A549 (cell line): ENCODE data around the gene HCN2. TPM values are rescaled to one million over a fixed set of nuclear protein-coding genes. Genes with fewer than 3 reads are reported as not detected.
A peak's percentile ranks its signal among the peaks of the same experiment; 100 is the strongest.

ENCODE experiments used
- ATAC-seq, 2 experiments: fragments of 200-7000 bp in 1 of 2; fragments of >200 bp in 1 of 2; cut with Nextera tagmentation in 1 of 2; cut with Tn5 transposase in 1 of 2; 3 replicates each; pipeline versions ENCODE4 v1.8.0 to v1.9.1; 2018 to 2020; ENCODE audit warnings: mild to moderate bottlenecking in 1 of 2, moderate library complexity in 1 of 2
- CTCF ChIA-PET: fragments of 300-600 bp; sonication (Branson Sonifier 250); formaldehyde crosslinking; extraction: SDS; loops from one replicate; lab custom pipeline; 2021; ENCODE audit warnings: antibody characterized with exemption, inconsistent platforms; lab: Yijun Ruan, JAX
- POLR2A ChIA-PET: fragments of 350-600 bp; formaldehyde crosslinking; extraction: SDS; loops from one replicate; lab custom pipeline; 2021; ENCODE audit warnings: antibody characterized with exemption, inconsistent platforms; lab: Yijun Ruan, JAX
- DNase-seq, 2 experiments: peaks; one replicate each; pipeline versions ENCODE4 v3.0.0 to v3.0.0-alpha.2; 2011 to 2016; ENCODE audit warnings: low read depth in 1 of 2, low spot score in 1 of 2
- FAIRE-seq: peaks from 2 replicates; lab custom pipeline; 2011; peaks lifted over from hg19 to GRCh38; lab: Jason Lieb, UNC
- H3K27ac ChIP-seq, 2 experiments: fragments of >200 bp; sonication (Bioruptor Twin); formaldehyde crosslinking; 3 replicates each; pipeline ENCODE4 v1.5.1; 2016 to 2017
- H3K4me1 ChIP-seq: fragments of >200 bp; sonication (Bioruptor Twin); formaldehyde crosslinking; 3 replicates; pipeline ENCODE4 v1.6.1; 2016
- H3K4me2 ChIP-seq: fragments of >200 bp; sonication (Bioruptor Twin); formaldehyde crosslinking; 3 replicates; pipeline ENCODE4 v1.6.1; 2016
- H3K4me3 ChIP-seq: fragments of >200 bp; sonication (Bioruptor Twin); formaldehyde crosslinking; 3 replicates; pipeline ENCODE4 v1.5.1; 2016
- H3K9me3 ChIP-seq: fragments of >200 bp; sonication (Bioruptor Twin); formaldehyde crosslinking; 3 replicates; pipeline ENCODE4 v1.6.1; 2016
- CEBPB ChIP-seq, 2 experiments: fragments of >200 bp in 1 of 2; sonication (Bioruptor Twin) in 1 of 2; formaldehyde crosslinking in 1 of 2; IDR thresholded peaks; 2 replicates each; pipeline ENCODE4 v1.6.1; 2012 to 2016
- EP300 ChIP-seq, 2 experiments: fragments of >200 bp; sonication (Bioruptor Twin); formaldehyde crosslinking; IDR thresholded peaks; 2 replicates in 1 of 2; 3 replicates in 1 of 2; pipeline ENCODE4 v1.6.1; 2016 to 2017
- GATA3 ChIP-seq: IDR thresholded peaks from 2 replicates; pipeline ENCODE4 v1.6.1; 2012; ENCODE audit warnings: borderline replicate concordance
- HDAC2 ChIP-seq: fragments of 200-600 bp; sonication (generic); IDR thresholded peaks from 2 replicates; pipeline ENCODE4 v1.6.1; 2016
- HOXB13 ChIP-seq: fragments of 250-450 bp; sonication (Bioruptor Pico); IDR thresholded peaks from 2 replicates; pipeline ENCODE4 v1.5.0; 2020; ENCODE audit warnings: low read depth, mild to moderate bottlenecking, moderate library complexity
- JUNB ChIP-seq: fragments of >200 bp; sonication (Bioruptor Twin); formaldehyde crosslinking; IDR thresholded peaks from 2 replicates; pipeline ENCODE4 v1.6.1; 2016
- MYC ChIP-seq: IDR thresholded peaks from 2 replicates; pipeline ENCODE4 v1.6.1; 2012; ENCODE audit warnings: mild to moderate bottlenecking, inconsistent platforms, low read length, improper control_type of control experiment, borderline replicate concordance
- NR3C1 ChIP-seq: fragments of >200 bp; sonication (Bioruptor Twin); formaldehyde crosslinking; IDR thresholded peaks from 3 replicates; pipeline ENCODE4 v1.6.1; 2017
- PHF8 ChIP-seq: fragments of 200-600 bp; sonication (generic); IDR thresholded peaks from 2 replicates; pipeline ENCODE4 v1.6.1; 2016; ENCODE audit warnings: low read depth, mild to moderate bottlenecking, antibody characterized with exemption, moderate library complexity, borderline replicate concordance
- POLR2A ChIP-seq: IDR thresholded peaks from 2 replicates; pipeline ENCODE4 v1.6.1; 2012; ENCODE audit warnings: mild to moderate bottlenecking, low read length
- RARB ChIP-seq: fragments of 250-450 bp; sonication (Bioruptor Pico); IDR thresholded peaks from 2 replicates; pipeline ENCODE4 v1.8.0; 2021; ENCODE audit warnings: mild to moderate bottlenecking, moderate library complexity
- RFX5 ChIP-seq: fragments of 450-650 bp; IDR thresholded peaks from 2 replicates; pipeline ENCODE4 v1.7.1; 2014; ENCODE audit warnings: antibody characterized with exemption, mild to moderate bottlenecking, moderate library complexity
- TFCP2L1 ChIP-seq: fragments of 250-450 bp; sonication (Bioruptor Pico); IDR thresholded peaks from 2 replicates; pipeline ENCODE4 v1.5.0; 2021; ENCODE audit warnings: mild to moderate bottlenecking
- ZNF302 ChIP-seq: fragments of 250-450 bp; sonication (Bioruptor Pico); IDR thresholded peaks from 2 replicates; pipeline ENCODE4 v1.9.0; 2021; ENCODE audit warnings: inconsistent platforms, mild to moderate bottlenecking, moderate library complexity
- WGBS: methylation state at CpG from one replicate; pipeline ENCODE4 v1.1.6; 2017; ENCODE audit errors: missing lambda C conversion rate; 5-methylcytosine and 5-hydroxymethylcytosine counted together
- polyA plus RNA-seq, 4 experiments: library from polyadenylated mRNA; depleted of rRNA in 3 of 4; stranded (reverse); fragments of >200 nt; fragmentation: RNase III in 1 of 4; extraction: RNeasy Plus Mini Kit Qiagen cat#74134 plus additional on column Dnase treatment in 1 of 4; gene quantifications; 2 replicates in 3 of 4; 3 replicates in 1 of 4; pipeline ENCODE4 v1.2.3, GENCODE V29; 2011 to 2017
- TF ChIP-seq, protein P1 (sequence below): IDR thresholded peaks from 2 replicates; pipeline ENCODE4 v1.6.1; 2012; ENCODE audit warnings: low read depth, borderline replicate concordance
- TF ChIP-seq, protein P2 (sequence below): fragments of 200-600 bp; sonication (generic); IDR thresholded peaks from 2 replicates; pipeline ENCODE4 v1.6.1; 2016; ENCODE audit warnings: antibody characterized with exemption, mild to moderate bottlenecking, moderate library complexity
- TF ChIP-seq, protein P3 (sequence below): fragments of 250-450 bp; sonication (Bioruptor Pico); IDR thresholded peaks from 2 replicates; pipeline ENCODE4 v1.5.0; 2021; ENCODE audit warnings: mild to moderate bottlenecking, moderate library complexity, borderline replicate concordance
- TF ChIP-seq, protein P4 (sequence below): fragments of >200 bp; sonication (Bioruptor Twin); formaldehyde crosslinking; IDR thresholded peaks from 3 replicates; pipeline ENCODE4 v1.5.1; 2016
- TF ChIP-seq, protein P5 (sequence below): IDR thresholded peaks from 2 replicates; pipeline ENCODE4 v1.6.1; 2012
- TF ChIP-seq, protein P6 (sequence below): fragments of >200 bp; sonication (Bioruptor Twin); formaldehyde crosslinking; IDR thresholded peaks from 2 replicates; pipeline ENCODE4 v1.6.1; 2016

The HCN2 gene
- polyA plus RNA-seq, 2 of the 4 experiments (the other 2 are of a cell fraction): 2.7 to 23.2 TPM

DNA sequence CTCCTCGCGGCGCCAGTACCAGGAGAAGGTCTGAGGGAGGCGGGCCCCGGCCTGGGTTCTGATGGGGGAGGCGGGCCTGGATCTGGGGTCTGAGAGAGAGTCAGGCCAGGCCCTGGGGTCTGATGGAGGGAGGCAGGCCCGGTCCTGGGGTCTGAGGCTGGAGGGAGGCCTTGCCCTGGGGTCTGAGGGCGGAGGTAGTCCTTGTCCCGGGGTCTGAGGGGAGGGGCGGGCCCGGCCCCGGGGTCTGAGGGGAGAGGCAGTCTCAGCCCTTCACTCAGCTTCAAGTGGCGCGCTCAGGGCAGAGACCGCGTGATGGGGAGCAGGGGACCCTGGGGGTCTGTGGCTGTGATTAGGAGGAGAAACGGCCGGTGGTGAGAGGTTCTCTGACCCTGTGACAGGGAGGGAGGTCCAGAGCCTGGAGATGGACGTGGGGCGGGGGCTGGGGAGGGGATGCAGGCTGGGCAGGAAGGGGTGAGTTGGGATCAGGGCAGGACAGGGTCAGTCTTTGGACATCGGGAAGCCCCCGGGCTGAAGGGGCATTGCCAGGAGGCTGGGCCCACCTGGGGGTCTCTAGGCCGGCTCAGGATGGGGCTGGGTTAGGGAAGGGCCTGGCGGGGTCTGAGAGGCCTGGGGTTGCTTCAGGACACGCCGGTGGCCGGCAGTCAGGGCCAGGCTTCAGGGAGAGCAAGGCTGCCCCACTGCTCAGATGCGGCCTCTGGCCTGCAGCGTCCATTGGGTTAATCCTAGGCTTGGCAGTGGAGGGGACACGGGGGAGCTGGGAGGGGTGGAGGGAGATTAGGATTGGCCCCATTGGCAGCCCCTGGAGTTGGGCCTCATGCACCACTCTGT lies 18.7 kb downstream of the HCN2 start:
- H3K4me3 ChIP-seq: no peak overlapping the region
- POLR2A ChIA-PET: no interaction called here
- no peak for TF ChIP-seq RARB (CRISPR knock-in tag)
- TF ChIP-seq EP300 (IDR thresholded peaks at IDR 0.05): no peak
- no peak for TF ChIP-seq CEBPB (IDR thresholded peaks at IDR 0.05)
- TF ChIP-seq, protein P1, sequence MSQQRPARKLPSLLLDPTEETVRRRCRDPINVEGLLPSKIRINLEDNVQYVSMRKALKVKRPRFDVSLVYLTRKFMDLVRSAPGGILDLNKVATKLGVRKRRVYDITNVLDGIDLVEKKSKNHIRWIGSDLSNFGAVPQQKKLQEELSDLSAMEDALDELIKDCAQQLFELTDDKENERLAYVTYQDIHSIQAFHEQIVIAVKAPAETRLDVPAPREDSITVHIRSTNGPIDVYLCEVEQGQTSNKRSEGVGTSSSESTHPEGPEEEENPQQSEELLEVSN: no peak
- TF ChIP-seq, protein P2, sequence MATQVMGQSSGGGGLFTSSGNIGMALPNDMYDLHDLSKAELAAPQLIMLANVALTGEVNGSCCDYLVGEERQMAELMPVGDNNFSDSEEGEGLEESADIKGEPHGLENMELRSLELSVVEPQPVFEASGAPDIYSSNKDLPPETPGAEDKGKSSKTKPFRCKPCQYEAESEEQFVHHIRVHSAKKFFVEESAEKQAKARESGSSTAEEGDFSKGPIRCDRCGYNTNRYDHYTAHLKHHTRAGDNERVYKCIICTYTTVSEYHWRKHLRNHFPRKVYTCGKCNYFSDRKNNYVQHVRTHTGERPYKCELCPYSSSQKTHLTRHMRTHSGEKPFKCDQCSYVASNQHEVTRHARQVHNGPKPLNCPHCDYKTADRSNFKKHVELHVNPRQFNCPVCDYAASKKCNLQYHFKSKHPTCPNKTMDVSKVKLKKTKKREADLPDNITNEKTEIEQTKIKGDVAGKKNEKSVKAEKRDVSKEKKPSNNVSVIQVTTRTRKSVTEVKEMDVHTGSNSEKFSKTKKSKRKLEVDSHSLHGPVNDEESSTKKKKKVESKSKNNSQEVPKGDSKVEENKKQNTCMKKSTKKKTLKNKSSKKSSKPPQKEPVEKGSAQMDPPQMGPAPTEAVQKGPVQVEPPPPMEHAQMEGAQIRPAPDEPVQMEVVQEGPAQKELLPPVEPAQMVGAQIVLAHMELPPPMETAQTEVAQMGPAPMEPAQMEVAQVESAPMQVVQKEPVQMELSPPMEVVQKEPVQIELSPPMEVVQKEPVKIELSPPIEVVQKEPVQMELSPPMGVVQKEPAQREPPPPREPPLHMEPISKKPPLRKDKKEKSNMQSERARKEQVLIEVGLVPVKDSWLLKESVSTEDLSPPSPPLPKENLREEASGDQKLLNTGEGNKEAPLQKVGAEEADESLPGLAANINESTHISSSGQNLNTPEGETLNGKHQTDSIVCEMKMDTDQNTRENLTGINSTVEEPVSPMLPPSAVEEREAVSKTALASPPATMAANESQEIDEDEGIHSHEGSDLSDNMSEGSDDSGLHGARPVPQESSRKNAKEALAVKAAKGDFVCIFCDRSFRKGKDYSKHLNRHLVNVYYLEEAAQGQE: no peak
- TF ChIP-seq JUNB: no peak
- TF ChIP-seq, protein P3, sequence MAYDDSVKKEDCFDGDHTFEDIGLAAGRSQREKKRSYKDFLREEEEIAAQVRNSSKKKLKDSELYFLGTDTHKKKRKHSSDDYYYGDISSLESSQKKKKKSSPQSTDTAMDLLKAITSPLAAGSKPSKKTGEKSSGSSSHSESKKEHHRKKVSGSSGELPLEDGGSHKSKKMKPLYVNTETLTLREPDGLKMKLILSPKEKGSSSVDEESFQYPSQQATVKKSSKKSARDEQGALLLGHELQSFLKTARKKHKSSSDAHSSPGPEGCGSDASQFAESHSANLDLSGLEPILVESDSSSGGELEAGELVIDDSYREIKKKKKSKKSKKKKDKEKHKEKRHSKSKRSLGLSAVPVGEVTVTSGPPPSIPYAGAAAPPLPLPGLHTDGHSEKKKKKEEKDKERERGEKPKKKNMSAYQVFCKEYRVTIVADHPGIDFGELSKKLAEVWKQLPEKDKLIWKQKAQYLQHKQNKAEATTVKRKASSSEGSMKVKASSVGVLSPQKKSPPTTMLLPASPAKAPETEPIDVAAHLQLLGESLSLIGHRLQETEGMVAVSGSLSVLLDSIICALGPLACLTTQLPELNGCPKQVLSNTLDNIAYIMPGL: no peak
- no peak for TF ChIP-seq MYC
- TF ChIP-seq TFCP2L1: 0 out of 2 replicates have a peak, but pooled peaks have one; percentile 32
- no peak for TF ChIP-seq ZNF302 (CRISPR knock-in tag)
- TF ChIP-seq, protein P4, sequence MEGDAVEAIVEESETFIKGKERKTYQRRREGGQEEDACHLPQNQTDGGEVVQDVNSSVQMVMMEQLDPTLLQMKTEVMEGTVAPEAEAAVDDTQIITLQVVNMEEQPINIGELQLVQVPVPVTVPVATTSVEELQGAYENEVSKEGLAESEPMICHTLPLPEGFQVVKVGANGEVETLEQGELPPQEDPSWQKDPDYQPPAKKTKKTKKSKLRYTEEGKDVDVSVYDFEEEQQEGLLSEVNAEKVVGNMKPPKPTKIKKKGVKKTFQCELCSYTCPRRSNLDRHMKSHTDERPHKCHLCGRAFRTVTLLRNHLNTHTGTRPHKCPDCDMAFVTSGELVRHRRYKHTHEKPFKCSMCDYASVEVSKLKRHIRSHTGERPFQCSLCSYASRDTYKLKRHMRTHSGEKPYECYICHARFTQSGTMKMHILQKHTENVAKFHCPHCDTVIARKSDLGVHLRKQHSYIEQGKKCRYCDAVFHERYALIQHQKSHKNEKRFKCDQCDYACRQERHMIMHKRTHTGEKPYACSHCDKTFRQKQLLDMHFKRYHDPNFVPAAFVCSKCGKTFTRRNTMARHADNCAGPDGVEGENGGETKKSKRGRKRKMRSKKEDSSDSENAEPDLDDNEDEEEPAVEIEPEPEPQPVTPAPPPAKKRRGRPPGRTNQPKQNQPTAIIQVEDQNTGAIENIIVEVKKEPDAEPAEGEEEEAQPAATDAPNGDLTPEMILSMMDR: no peak
- no peak for TF ChIP-seq POLR2A
- 0 out of 2 replicates have a peak, but pooled peaks have one; percentile 11 for TF ChIP-seq HOXB13 (CRISPR knock-in tag)
- TF ChIP-seq, protein P5, sequence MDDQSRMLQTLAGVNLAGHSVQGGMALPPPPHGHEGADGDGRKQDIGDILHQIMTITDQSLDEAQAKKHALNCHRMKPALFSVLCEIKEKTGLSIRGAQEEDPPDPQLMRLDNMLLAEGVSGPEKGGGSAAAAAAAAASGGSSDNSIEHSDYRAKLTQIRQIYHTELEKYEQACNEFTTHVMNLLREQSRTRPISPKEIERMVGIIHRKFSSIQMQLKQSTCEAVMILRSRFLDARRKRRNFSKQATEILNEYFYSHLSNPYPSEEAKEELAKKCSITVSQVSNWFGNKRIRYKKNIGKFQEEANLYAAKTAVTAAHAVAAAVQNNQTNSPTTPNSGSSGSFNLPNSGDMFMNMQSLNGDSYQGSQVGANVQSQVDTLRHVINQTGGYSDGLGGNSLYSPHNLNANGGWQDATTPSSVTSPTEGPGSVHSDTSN: no peak
- TF ChIP-seq HDAC2: no peak
- TF ChIP-seq, all 56 proteins: peak for 2
- CTCF ChIA-PET: interaction anchor here (0.7 to 1.5 kb wide), 3 partner anchors 9 to 24 kb away, joined by 3 read pairs; no protein-coding TSS in a partner anchor
- DNase-seq: no peak
- WGBS: 93% methylated on average over 8 of the region's 30 CpGs
- H3K27ac ChIP-seq: peak overlapping the region; percentile 72 to 86; a peak in 5 of 6 replicates
- peak; percentile 27 to 61; a peak in 3 of 6 replicates for ATAC-seq
- H3K4me1 ChIP-seq: peaks cover 40% of the 10 kb centered on the region
- H3K9me3 ChIP-seq: no peaks in the 10 kb centered on the region
- H3K4me2 ChIP-seq: peak overlapping the region; percentile 43; the same call in 2 of the 3 replicates
- no peak for FAIRE-seq

DNA sequence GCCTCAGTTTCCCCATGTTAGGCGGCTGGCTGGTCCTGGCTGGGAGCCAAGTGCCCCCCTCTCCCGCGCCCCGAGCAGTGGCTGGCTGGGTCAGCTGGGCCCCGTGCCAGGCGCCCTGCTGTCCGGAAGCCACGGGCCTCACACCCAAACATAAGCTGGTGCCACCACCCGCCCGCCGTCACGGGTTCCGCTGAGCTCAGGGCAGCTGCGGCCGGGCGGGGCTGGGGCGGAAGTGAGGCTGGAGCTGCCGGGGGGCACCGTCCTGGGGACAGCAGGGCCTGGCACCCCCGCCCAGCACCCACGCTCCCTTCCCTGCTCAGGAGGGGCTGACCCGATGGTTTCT lies 19.3 kb downstream of the HCN2 start:
- TF ChIP-seq, protein P6, sequence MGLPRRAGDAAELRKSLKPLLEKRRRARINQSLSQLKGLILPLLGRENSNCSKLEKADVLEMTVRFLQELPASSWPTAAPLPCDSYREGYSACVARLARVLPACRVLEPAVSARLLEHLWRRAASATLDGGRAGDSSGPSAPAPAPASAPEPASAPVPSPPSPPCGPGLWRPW: no peak
- TF ChIP-seq RFX5 (no peak), GATA3 (0 out of 2 replicates have a peak, but pooled peaks have one; percentile 13), PHF8 (no peak), NR3C1 (no peak), EP300 (IDR thresholded peaks at IDR 0.05) (peak in 1 of 2 experiments; percentile 39; a peak in 1 of 5 replicates), HOXB13 (CRISPR knock-in tag) (0 out of 2 replicates have a peak, but pooled peaks have one; percentile 2)
- TF ChIP-seq, all 56 proteins: peak for 3
- ATAC-seq: peak; percentile 26 to 40; a peak in 4 of 6 replicates
- FAIRE-seq: no peak

More for the DNA sequence above, 19.3 kb downstream of the HCN2 start:
- 20% methylated on average over 1 of the region's 22 CpGs for WGBS
- DNase-seq: peak in 1 of 2 experiments; percentile 55
- Histone ChIP-seq H3K4me3 (no peak overlapping the region), H3K27ac (peak overlapping the region; percentile 72 to 86), H3K4me2 (peak overlapping the region; percentile 43), H3K4me1 (peaks cover 40% of the 10 kb centered on the region), H3K9me3 (no peaks in the 10 kb centered on the region)
- ChIA-PET CTCF (interaction anchor here (0.7 to 1.5 kb wide), 3 partner anchors 8 to 25 kb away, joined by 3 read pairs; no protein-coding TSS in a partner anchor), POLR2A (no interaction called here)
